Measurements from ENCODE around the gene TNK2.

TNK2 gene

DNA sequence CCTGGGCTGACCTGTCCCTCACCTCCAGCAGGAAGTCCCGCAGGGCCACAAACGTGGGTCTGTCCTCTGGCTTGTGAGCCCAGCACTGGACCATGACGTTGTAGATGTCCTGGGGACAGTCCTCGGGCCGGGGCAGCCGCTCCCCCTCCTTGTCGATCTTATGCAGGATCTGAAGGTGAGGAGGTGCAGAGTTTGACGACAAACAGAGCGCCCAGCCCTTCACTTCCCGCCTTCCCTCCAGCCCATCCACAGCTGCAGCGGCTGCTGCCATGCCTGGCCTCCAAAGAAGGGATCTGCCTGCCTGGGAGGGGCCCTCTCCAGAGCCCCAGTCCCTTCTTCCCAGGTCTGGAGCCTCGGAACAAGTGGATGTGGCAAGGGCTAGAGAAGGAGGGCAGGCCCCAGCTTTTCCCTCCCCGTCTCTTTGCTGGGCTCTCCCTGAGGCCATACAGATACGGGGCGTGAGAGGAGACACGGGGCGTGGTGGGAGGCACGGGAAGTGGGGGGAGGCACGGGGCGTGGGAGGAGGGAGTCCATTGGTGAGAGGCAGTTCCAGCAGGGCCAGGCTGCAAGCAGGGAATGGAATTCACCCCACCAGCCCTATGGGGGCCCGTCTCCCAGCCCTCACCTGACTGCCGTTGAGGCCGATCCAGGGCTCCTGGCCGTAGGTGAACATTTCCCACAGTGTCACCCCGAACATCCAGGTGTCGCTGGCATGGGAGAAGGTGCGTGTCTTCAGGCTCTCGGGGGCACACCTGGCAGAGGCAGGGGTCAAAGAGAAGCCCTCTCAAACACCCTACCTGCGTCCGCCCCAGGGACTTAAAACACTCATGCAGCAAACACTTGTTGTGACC, 29.7 kb downstream of the TNK2 start:
- H3K36me3 Mint-ChIP-seq (ENCODE audit: low read depth) = peaks cover 6% of the 10 kb centered on the region
- peaks cover 4% of the 10 kb centered on the region for H3K4me1 Mint-ChIP-seq
- no peak for DNase-seq
- H3K27me3 Mint-ChIP-seq (ENCODE audit: low read depth, poor library complexity) = peaks cover 4% of the 10 kb centered on the region
- TF ChIP-seq, protein P1, sequence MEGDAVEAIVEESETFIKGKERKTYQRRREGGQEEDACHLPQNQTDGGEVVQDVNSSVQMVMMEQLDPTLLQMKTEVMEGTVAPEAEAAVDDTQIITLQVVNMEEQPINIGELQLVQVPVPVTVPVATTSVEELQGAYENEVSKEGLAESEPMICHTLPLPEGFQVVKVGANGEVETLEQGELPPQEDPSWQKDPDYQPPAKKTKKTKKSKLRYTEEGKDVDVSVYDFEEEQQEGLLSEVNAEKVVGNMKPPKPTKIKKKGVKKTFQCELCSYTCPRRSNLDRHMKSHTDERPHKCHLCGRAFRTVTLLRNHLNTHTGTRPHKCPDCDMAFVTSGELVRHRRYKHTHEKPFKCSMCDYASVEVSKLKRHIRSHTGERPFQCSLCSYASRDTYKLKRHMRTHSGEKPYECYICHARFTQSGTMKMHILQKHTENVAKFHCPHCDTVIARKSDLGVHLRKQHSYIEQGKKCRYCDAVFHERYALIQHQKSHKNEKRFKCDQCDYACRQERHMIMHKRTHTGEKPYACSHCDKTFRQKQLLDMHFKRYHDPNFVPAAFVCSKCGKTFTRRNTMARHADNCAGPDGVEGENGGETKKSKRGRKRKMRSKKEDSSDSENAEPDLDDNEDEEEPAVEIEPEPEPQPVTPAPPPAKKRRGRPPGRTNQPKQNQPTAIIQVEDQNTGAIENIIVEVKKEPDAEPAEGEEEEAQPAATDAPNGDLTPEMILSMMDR (IDR thresholded peaks at IDR 0.05) = no peak
- no peaks in the 10 kb centered on the region for H3K9me3 Mint-ChIP-seq
- H3K4me3 Mint-ChIP-seq = no peak overlapping the region
- no peak overlapping the region for H3K27ac Mint-ChIP-seq

DNA sequence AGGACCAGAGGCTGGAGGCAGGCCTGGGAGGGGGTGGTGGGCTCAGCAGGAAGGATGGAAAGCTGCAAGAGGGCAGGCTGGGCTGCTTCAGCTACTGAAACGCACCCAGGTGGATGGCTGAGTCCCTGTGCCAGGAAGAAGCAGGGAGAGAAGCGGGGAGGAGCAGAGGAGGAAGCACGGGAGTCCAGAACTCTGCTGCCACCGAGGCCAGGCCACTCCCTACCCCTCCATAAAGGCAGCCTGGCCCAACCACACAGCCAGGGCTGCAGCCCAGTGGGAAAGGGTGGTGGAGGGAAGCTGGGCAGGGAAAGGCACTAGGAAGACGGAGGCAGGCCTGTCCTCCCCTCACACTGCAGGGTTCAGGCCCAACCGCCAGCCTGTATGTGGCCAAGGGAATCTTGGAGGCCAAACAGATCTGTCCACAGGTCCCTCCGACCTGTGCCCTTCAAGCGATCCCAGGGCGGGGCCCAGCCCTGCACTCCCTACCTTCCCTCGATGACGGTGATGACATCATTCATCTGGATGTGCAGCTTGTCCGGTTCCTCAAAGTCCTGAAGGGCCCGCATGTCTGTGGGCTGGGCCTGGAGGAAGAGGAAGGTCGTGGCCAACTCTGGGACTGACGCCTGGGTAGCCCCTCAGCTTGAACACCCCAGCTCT, 30.5 kb downstream of the TNK2 start:
- DNase-seq = no peak
- Mint-ChIP-seq H3K4me3 (no peak overlapping the region), H3K27ac (no peak overlapping the region), H3K4me1 (peaks cover 4% of the 10 kb centered on the region), H3K9me3 (no peaks in the 10 kb centered on the region), H3K36me3 (ENCODE audit: low read depth) (peaks cover 6% of the 10 kb centered on the region), H3K27me3 (ENCODE audit: low read depth, poor library complexity) (peaks cover 4% of the 10 kb centered on the region)
- TF ChIP-seq, protein P1 (IDR thresholded peaks at IDR 0.05) = no peak

DNA sequence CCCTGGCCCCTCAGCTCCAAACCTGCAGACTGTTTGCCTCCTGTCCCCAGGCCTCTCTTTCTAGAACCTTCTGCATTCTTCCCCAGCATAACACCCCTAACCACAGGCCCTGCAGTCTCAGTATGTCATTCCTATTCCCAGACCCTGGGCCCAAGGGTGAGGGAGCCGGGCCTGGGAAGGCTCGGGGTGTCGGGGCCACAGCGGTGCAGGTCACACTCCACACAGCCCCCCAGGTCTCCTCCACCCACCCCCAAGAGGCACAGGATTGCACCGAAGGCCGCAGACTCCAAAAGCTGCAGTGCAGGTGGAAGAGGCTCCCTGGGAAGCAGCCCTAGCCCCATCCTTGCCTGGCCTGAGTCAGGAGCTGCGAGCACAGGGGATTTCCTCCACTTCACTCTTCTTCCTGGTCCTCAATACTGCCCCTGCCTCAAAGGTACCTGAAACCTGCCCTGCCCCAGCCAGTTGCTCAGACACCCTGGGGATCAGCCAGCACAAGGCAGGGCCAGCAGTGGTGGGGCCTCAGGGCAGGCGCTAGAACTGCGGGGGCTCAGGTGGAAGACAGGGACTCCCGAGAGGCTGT, 31.1 kb downstream of the TNK2 start:
- Mint-ChIP-seq H3K27me3 (ENCODE audit: low read depth, poor library complexity) (peaks cover 4% of the 10 kb centered on the region), H3K27ac (peak overlapping the region; percentile 71), H3K4me3 (no peak overlapping the region), H3K36me3 (ENCODE audit: low read depth) (peaks cover 6% of the 10 kb centered on the region), H3K9me3 (no peaks in the 10 kb centered on the region), H3K4me1 (peaks cover 4% of the 10 kb centered on the region)
- no peak for DNase-seq
- TF ChIP-seq, protein P1 (IDR thresholded peaks at IDR 0.05) = no peak

DNA sequence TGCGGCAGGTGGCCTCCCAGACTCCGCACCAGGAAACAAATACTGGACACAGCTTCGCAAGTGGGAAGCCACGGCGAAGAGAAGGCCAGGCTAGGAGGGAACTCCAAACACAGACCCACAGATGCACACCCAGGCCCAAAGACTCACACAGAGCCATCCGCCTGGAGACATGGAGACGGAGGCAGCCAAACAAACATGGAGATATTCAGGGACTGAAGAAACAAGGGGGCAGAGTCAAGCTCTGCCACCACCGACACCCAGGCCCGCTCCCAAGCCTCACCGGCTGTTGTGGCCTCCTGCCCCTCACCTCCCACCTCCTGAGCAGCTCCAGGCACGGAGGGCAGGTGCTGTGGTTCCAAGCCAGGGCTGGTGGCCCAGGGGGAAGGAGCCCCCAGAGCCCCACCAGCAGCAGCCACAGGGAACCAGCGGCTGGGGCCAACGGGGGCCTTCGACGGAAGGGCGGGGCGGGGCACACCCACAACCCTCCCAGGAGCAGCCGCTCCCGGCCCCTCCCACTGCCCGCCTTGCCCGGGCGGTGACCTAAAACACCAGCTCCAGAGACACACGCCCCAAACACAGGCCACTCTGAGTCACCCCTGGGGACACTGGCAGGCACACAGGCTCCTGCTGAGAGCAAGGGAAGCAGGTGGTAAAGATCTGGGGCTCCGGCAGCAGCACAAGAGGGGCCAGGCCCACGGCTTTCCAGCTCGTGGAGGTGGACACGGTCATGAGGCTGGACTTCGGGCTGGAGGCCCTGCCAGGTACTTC, 31.9 kb downstream of the TNK2 start:
- H3K27ac Mint-ChIP-seq = peak overlapping the region; percentile 78
- no peaks in the 10 kb centered on the region for H3K9me3 Mint-ChIP-seq
- peaks cover 6% of the 10 kb centered on the region for H3K4me1 Mint-ChIP-seq
- peaks cover 4% of the 10 kb centered on the region for H3K27me3 Mint-ChIP-seq (ENCODE audit: low read depth, poor library complexity)
- H3K36me3 Mint-ChIP-seq (ENCODE audit: low read depth) = peaks cover 6% of the 10 kb centered on the region
- no peak for DNase-seq
- TF ChIP-seq, protein P1 (IDR thresholded peaks at IDR 0.05) = no peak
- H3K4me3 Mint-ChIP-seq = no peak overlapping the region

DNA sequence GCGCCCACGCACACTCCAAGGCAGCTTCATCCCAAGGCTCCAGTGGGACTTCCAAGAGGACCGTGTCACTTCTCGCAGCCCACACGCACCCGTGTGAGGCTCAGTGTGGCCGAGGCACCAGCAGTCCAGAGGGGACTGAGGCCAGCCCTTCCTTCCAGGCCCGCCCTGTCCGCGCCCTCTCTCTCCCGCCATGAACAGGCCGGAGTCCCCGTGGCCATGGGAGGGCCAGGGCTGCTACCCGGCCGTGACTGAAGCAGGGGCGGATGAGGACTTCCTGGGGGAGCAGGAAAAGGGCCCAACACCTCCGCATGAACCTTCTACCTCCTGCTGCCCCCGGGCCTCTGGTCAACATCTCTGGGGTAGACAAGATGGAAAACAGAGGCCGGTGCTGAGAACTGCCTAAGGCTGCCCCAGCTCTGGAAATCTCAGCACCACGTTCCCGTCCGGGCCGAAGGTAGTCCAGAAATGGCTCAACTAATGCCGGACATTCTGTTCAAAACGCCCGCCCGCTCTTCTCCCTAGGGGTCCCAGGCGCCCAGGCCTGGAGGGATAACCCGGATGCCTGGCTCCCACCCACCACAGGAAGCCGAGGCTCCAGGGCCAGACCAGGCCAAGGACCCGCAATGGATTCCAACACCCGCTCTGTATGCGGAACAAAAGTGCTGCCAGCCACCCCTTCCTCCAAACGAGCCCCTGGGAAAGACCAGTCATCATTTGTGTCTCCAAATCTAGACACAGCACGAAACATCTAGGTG, 32.7 kb downstream of the TNK2 start:
- Mint-ChIP-seq H3K27ac (peak overlapping the region; percentile 78), H3K36me3 (ENCODE audit: low read depth) (peaks cover 6% of the 10 kb centered on the region), H3K4me3 (no peak overlapping the region), H3K9me3 (no peaks in the 10 kb centered on the region), H3K27me3 (ENCODE audit: low read depth, poor library complexity) (peaks cover 4% of the 10 kb centered on the region), H3K4me1 (peaks cover 10% of the 10 kb centered on the region)
- DNase-seq = no peak
- TF ChIP-seq, protein P1 (IDR thresholded peaks at IDR 0.05) = no peak
